CD14-positive monocyte (primary cell): ENCODE measurements around the gene DRAM2. TPM values are rescaled to one million over a fixed set of nuclear protein-coding genes. Genes with fewer than 3 reads are reported as not detected.
A peak's percentile ranks its signal among the peaks of the same experiment; 100 is the strongest.

Experiments
- DNase-seq, 3 donors: peaks; one replicate each; pipeline ENCODE4 v3.0.0-alpha.2; 2011 to 2022
- H2AFZ ChIP-seq: 2 replicates; pipeline ENCODE4 v1.6.0; 2012; ENCODE audit warnings: mild to moderate bottlenecking, low read depth, low read length, inconsistent platforms; ENCODE audit not compliant: insufficient read depth, poor library complexity, severe bottlenecking
- H3K27ac ChIP-seq, 2 donors: 1 replicate in 1 of 2; 2 replicates in 1 of 2; pipeline ENCODE4 v1.5.1; 2012 to 2013; ENCODE audit warnings: low read length in 2 of 2, control low read depth in 1 of 2, inconsistent platforms in 1 of 2, low read depth in 1 of 2, mild to moderate bottlenecking in 1 of 2
- H3K27me3 ChIP-seq, 2 donors: one replicate each; pipeline versions ENCODE4 v1.6.0 to v1.6.1; 2011 to 2013; ENCODE audit warnings: low read length in 2 of 2; ENCODE audit not compliant: control insufficient read depth in 2 of 2, insufficient read depth in 2 of 2
- H3K36me3 ChIP-seq, 2 donors: replicated peaks in 1 of 2; 1 replicate in 1 of 2; 2 replicates in 1 of 2; pipeline versions ENCODE4 v1.5.1 to v1.6.1; 2012 to 2013; ENCODE audit warnings: low read length in 2 of 2, control low read depth in 1 of 2, inconsistent platforms in 1 of 2, mild to moderate bottlenecking in 1 of 2; ENCODE audit not compliant: insufficient read depth in 2 of 2, control insufficient read depth in 1 of 2
- H3K4me1 ChIP-seq, 2 donors: 1 replicate in 1 of 2; 2 replicates in 1 of 2; pipeline versions ENCODE4 v1.5.1 to v1.6.1; 2012 to 2013; ENCODE audit warnings: low read length in 2 of 2, control low read depth in 1 of 2, inconsistent platforms in 1 of 2, mild to moderate bottlenecking in 1 of 2, moderate library complexity in 1 of 2; ENCODE audit not compliant: insufficient read depth in 2 of 2, control insufficient read depth in 1 of 2
- H3K4me2 ChIP-seq: replicated peaks from 2 replicates; pipeline ENCODE3; 2012; ENCODE audit warnings: low read length, moderate library complexity, mild to moderate bottlenecking; ENCODE audit not compliant: poor library complexity, severe bottlenecking; ENCODE audit errors: extremely low read depth
- H3K4me3 ChIP-seq, 3 experiments: fragments of 200-600 bp in 1 of 3; sonication (generic) in 1 of 3; replicated peaks in 1 of 3; 1 replicate in 2 of 3; 2 replicates in 1 of 3; pipeline ENCODE4 v1.5.1; 2011 to 2013; ENCODE audit warnings: low read length in 3 of 3, mild to moderate bottlenecking in 3 of 3, control low read depth in 2 of 3, low read depth in 2 of 3, inconsistent platforms in 1 of 3, moderate library complexity in 1 of 3
- H3K79me2 ChIP-seq: 2 replicates; pipeline ENCODE4 v1.6.0; 2012; ENCODE audit warnings: mild to moderate bottlenecking, control low read depth, inconsistent platforms, low read length, moderate library complexity; ENCODE audit not compliant: insufficient read depth
- H3K9ac ChIP-seq: 2 replicates; pipeline ENCODE4 v1.6.0; 2017; ENCODE audit warnings: low read length, mild to moderate bottlenecking; ENCODE audit not compliant: insufficient read depth, poor library complexity, severe bottlenecking
- H3K9me3 ChIP-seq, 2 donors: replicated peaks in 1 of 2; 1 replicate in 1 of 2; 2 replicates in 1 of 2; pipeline versions ENCODE4 v1.5.1 to v1.6.1; 2012 to 2013; ENCODE audit warnings: low read length in 2 of 2, control low read depth in 1 of 2; ENCODE audit not compliant: control insufficient read depth in 1 of 2, insufficient read depth in 1 of 2
- H4K20me1 ChIP-seq: 2 replicates; pipeline ENCODE4 v1.6.0; 2012; ENCODE audit warnings: mild to moderate bottlenecking, low read length, control low read depth, moderate library complexity; ENCODE audit not compliant: insufficient read depth
- H3K27ac Mint-ChIP-seq, 7 donors: one replicate each; pipeline ENCODE4 v1.8.0; 2020; ENCODE audit warnings: mild to moderate bottlenecking in 7 of 7, mixed read lengths in 7 of 7, moderate library complexity in 6 of 7, inconsistent platforms in 2 of 7
- H3K27me3 Mint-ChIP-seq, 3 donors: one replicate each; pipeline ENCODE4 v1.8.0; 2021 to 2022; ENCODE audit warnings: low read depth in 3 of 3, mild to moderate bottlenecking in 3 of 3, mixed read lengths in 3 of 3, moderate library complexity in 3 of 3, inconsistent platforms in 1 of 3
- H3K36me3 Mint-ChIP-seq, 2 donors: one replicate each; pipeline ENCODE4 v1.8.0; 2020; ENCODE audit warnings: mixed read lengths in 2 of 2, inconsistent platforms in 1 of 2, mild to moderate bottlenecking in 1 of 2
- H3K4me1 Mint-ChIP-seq: one replicate; pipeline ENCODE4 v1.8.0; 2020; ENCODE audit warnings: mild to moderate bottlenecking, mixed read lengths
- H3K4me3 Mint-ChIP-seq, 2 donors: one replicate each; pipeline ENCODE4 v1.8.0; 2020; ENCODE audit warnings: mild to moderate bottlenecking in 2 of 2, mixed read lengths in 2 of 2, moderate library complexity in 1 of 2
- H3K9me3 Mint-ChIP-seq, 7 donors: one replicate each; pipeline ENCODE4 v1.8.0; 2020 to 2022; ENCODE audit warnings: mixed read lengths in 7 of 7, mild to moderate bottlenecking in 6 of 7, moderate library complexity in 6 of 7, inconsistent platforms in 2 of 7
- WGBS: methylation state at CpG from one replicate; pipeline ENCODE4 v1.1.5; 2013; ENCODE audit warnings: missing lambda C conversion rate; ENCODE audit not compliant: insufficient coverage; 5-methylcytosine and 5-hydroxymethylcytosine counted together
- intact Hi-C, 2 donors: fragments of 100-400 bp; cut with micrococcal nuclease; formaldehyde crosslinking; loops; one replicate each; pipeline versions ENCODE4 v1.15.0 to v1.15.1; 2023
- polyA plus RNA-seq, 3 donors: library from polyadenylated mRNA; depleted of rRNA in 1 of 3; unstranded in 2 of 3; stranded (reverse) in 1 of 3; fragments of 300-500 nt in 2 of 3; fragments of >200 nt in 1 of 3; fragmentation: Illumina TruSeq in 2 of 3; gene quantifications; 1 replicate in 2 of 3; 2 replicates in 1 of 3; pipeline ENCODE4 v1.2.3, GENCODE V29; 2012 to 2021
- TF ChIP-seq, protein P1 (sequence below): fragments of 200-600 bp; IDR thresholded peaks from one replicate; pipeline ENCODE4 v1.8.0; 2022; ENCODE audit warnings: antibody characterized with exemption, mild to moderate bottlenecking

The DRAM2 gene
- polyA plus RNA-seq, 3 donors = 85.9 to 204 (median 190) TPM

- peaks cover 31 to 44% of the 10 kb centered on the region in 2 donors for H3K4me1 ChIP-seq
- peaks cover 0 to 1% (median 0%) of the 10 kb centered on the region in 3 donors for H3K27me3 Mint-ChIP-seq
- peak overlapping the region; percentile 68 to 99 (median 92) for H3K4me3 ChIP-seq
- peaks cover 100% of the 10 kb centered on the region for H3K79me2 ChIP-seq
- intact Hi-C loops = loop anchor here (5.0 kb wide), 2 partner anchors 52 to 67 kb away; no protein-coding TSS in a partner anchor
- TF ChIP-seq, protein P1, sequence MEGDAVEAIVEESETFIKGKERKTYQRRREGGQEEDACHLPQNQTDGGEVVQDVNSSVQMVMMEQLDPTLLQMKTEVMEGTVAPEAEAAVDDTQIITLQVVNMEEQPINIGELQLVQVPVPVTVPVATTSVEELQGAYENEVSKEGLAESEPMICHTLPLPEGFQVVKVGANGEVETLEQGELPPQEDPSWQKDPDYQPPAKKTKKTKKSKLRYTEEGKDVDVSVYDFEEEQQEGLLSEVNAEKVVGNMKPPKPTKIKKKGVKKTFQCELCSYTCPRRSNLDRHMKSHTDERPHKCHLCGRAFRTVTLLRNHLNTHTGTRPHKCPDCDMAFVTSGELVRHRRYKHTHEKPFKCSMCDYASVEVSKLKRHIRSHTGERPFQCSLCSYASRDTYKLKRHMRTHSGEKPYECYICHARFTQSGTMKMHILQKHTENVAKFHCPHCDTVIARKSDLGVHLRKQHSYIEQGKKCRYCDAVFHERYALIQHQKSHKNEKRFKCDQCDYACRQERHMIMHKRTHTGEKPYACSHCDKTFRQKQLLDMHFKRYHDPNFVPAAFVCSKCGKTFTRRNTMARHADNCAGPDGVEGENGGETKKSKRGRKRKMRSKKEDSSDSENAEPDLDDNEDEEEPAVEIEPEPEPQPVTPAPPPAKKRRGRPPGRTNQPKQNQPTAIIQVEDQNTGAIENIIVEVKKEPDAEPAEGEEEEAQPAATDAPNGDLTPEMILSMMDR = no peak
- peaks cover 15 to 41% of the 10 kb centered on the region in 2 donors for H3K36me3 ChIP-seq
- peak overlapping the region; percentile 90 for H3K9ac ChIP-seq
- no peaks in the 10 kb centered on the region for H3K9me3 Mint-ChIP-seq
- H3K27ac Mint-ChIP-seq = peak overlapping the region; percentile 95 to 99 (median 97)
- WGBS = 0% methylated on average over 6 of the region's 9 CpGs
- H3K27ac ChIP-seq = peak overlapping the region; percentile 77 to 91
- H3K4me1 Mint-ChIP-seq = peaks cover 54% of the 10 kb centered on the region
- H3K4me3 Mint-ChIP-seq = peak overlapping the region; percentile 99 to 100
- peaks cover 50% of the 10 kb centered on the region for H4K20me1 ChIP-seq
- H3K36me3 Mint-ChIP-seq = peaks cover 28 to 33% of the 10 kb centered on the region in 2 donors
- DNase-seq = peak in 1 of 3 donors; percentile 14
- no peaks in the 10 kb centered on the region for H3K27me3 ChIP-seq
- peak overlapping the region; percentile 94 for H2AFZ ChIP-seq
- H3K4me2 ChIP-seq = peak overlapping the region; percentile 85
- no peaks in the 10 kb centered on the region for H3K9me3 ChIP-seq
These were observed 731 bp upstream of the DRAM2 start for GRCh38 chr1:111140680-111140967.

DNA sequence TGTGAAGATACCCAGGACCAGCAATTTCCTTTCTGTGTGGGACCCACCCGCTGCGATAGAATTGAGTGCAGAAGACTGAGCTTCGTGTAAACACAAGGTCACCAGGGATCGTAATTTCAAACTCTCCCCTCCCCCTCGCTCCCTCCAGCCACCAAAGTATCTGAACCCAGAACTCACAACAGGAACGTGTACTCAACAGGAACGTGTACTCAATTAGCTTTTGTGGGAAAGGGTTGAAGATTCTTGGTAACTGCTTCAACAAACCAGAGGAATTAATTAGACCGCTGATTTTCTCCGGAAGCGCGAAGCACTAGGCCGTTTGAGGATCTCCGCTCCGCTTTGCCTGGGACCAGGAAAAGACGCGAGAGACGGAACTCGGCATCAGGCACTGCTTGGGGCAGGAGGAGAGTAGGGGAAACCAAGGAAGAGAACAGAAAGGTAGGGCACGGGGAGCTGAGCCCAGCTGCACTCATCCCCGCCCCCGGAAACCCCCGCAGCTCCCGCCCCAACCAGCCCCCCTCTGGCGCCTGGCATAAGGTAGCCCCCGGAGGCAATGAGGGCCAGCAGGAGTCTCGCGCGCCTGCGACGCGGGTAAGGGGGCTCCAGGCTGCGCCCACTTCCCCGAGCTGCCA, 453 bp downstream of the DRAM2 start:
- peak overlapping the region; percentile 94 for H2AFZ ChIP-seq
- intact Hi-C loops = loop anchor here in 1 of 2 donors (10.0 kb wide), 1 partner anchor 305 kb away; the partner anchor contains the start of genes ATP5PB and WDR77
- H3K4me3 Mint-ChIP-seq = peak overlapping the region; percentile 99 to 100
- peaks cover 40 to 56% of the 10 kb centered on the region in 2 donors for H3K4me1 ChIP-seq
- H3K27ac ChIP-seq = peak overlapping the region; percentile 77 to 91
- peak overlapping the region; percentile 90 for H3K9ac ChIP-seq
- H3K27me3 ChIP-seq = no peaks in the 10 kb centered on the region
- no peaks in the 10 kb centered on the region for H3K9me3 ChIP-seq
- H3K4me3 ChIP-seq = peak overlapping the region; percentile 68 to 99 (median 92)
- peaks cover 96% of the 10 kb centered on the region for H3K79me2 ChIP-seq
- H3K36me3 Mint-ChIP-seq = peaks cover 35 to 41% of the 10 kb centered on the region in 2 donors
- TF ChIP-seq, protein P1 = no peak
- DNase-seq = peak; percentile 15 to 43 (median 41)
- H3K36me3 ChIP-seq = peaks cover 17 to 41% of the 10 kb centered on the region in 2 donors
- peaks cover 0 to 1% (median 0%) of the 10 kb centered on the region in 3 donors for H3K27me3 Mint-ChIP-seq
- no peaks in the 10 kb centered on the region for H3K9me3 Mint-ChIP-seq
- 0% methylated on average over 27 of the region's 33 CpGs for whole genome bisulfite sequencing
- peaks cover 38% of the 10 kb centered on the region for H4K20me1 ChIP-seq
- H3K4me1 Mint-ChIP-seq = peaks cover 61% of the 10 kb centered on the region
- peak overlapping the region; percentile 85 for H3K4me2 ChIP-seq
- H3K27ac Mint-ChIP-seq = peak overlapping the region; percentile 91 to 99 (median 96)
